ENCODE results near the gene GTF2A1.

GTF2A1 gene

GRCh38 chr14:81179631-81180030 lies 41.1 kb downstream of the GTF2A1 start:
- DNase-seq (ENCODE audit: low read depth in 2 of 2, low spot score in 1 of 2): no peak

- no peak for DNase-seq (ENCODE audit: low read depth in 2 of 2, low spot score in 1 of 2)
These were observed 42.7 kb downstream of the GTF2A1 start for GRCh38 chr14:81178063-81178462.

GRCh38 chr14:81177225-81177624 lies 43.5 kb downstream of the GTF2A1 start:
- no peak for DNase-seq (ENCODE audit: low read depth in 2 of 2, low spot score in 1 of 2)

- no peak for DNase-seq (ENCODE audit: low read depth in 2 of 2, low spot score in 1 of 2)
These were observed 44.5 kb downstream of the GTF2A1 start for GRCh38 chr14:81176241-81176640.

- no peak for DNase-seq (ENCODE audit: low read depth in 2 of 2, low spot score in 1 of 2)
These were observed 47.9 kb downstream of the GTF2A1 start for GRCh38 chr14:81172881-81173280.

- no peak for DNase-seq (ENCODE audit: low read depth in 2 of 2, low spot score in 1 of 2)
These were observed 48.4 kb downstream of the GTF2A1 start for GRCh38 chr14:81172353-81172752.

- DNase-seq (ENCODE audit: low read depth in 2 of 2, low spot score in 1 of 2): no peak
These were observed 49.9 kb downstream of the GTF2A1 start for GRCh38 chr14:81170829-81171195.

GRCh38 chr14:81170104-81170828 lies 50.5 kb downstream of the GTF2A1 start:
- peak; percentile 75 to 78 for DNase-seq (ENCODE audit: low read depth in 2 of 2, low spot score in 1 of 2)

- DNase-seq (ENCODE audit: low read depth in 2 of 2, low spot score in 1 of 2): no peak
These were observed 51.1 kb downstream of the GTF2A1 start for GRCh38 chr14:81169711-81170103.

GRCh38 chr14:81169267-81169666 lies 51.5 kb downstream of the GTF2A1 start:
- DNase-seq (ENCODE audit: low read depth in 2 of 2, low spot score in 1 of 2): no peak

- DNase-seq (ENCODE audit: low read depth in 2 of 2, low spot score in 1 of 2): no peak
These were observed 54.6 kb downstream of the GTF2A1 start for GRCh38 chr14:81166121-81166520.

- DNase-seq (ENCODE audit: low read depth in 2 of 2, low spot score in 1 of 2): no peak
These were observed 55.6 kb downstream of the GTF2A1 start for GRCh38 chr14:81165188-81165587.

- DNase-seq (ENCODE audit: low read depth in 2 of 2, low spot score in 1 of 2): no peak
These were observed 56.5 kb downstream of the GTF2A1 start for GRCh38 chr14:81164167-81164774.

GRCh38 chr14:81162941-81163340 lies 57.8 kb downstream of the GTF2A1 start:
- no peak for DNase-seq (ENCODE audit: low read depth in 2 of 2, low spot score in 1 of 2)

- no peak for DNase-seq (ENCODE audit: low read depth in 2 of 2, low spot score in 1 of 2)
These were observed 59.0 kb downstream of the GTF2A1 start for GRCh38 chr14:81161749-81162148.

- no peak for DNase-seq (ENCODE audit: low read depth in 2 of 2, low spot score in 1 of 2)
These were observed 59.7 kb downstream of the GTF2A1 start for GRCh38 chr14:81161088-81161487.

GRCh38 chr14:81157431-81157830 lies 63.3 kb downstream of the GTF2A1 start:
- DNase-seq (ENCODE audit: low read depth in 2 of 2, low spot score in 1 of 2): no peak

- no peak for DNase-seq (ENCODE audit: low read depth in 2 of 2, low spot score in 1 of 2)
These were observed 67.6 kb downstream of the GTF2A1 start for GRCh38 chr14:81153187-81153586.

GRCh38 chr14:81148635-81149034 lies 72.1 kb downstream of the GTF2A1 start:
- no peak for DNase-seq (ENCODE audit: low read depth in 2 of 2, low spot score in 1 of 2)

GRCh38 chr14:81147140-81147897 lies 73.4 kb downstream of the GTF2A1 start:
- DNase-seq (ENCODE audit: low read depth in 2 of 2, low spot score in 1 of 2): no peak

- no peak for DNase-seq (ENCODE audit: low read depth in 2 of 2, low spot score in 1 of 2)
These were observed 75.7 kb downstream of the GTF2A1 start for GRCh38 chr14:81144824-81145603.
